ENCODE results near the gene FRMD4A.

DNA sequence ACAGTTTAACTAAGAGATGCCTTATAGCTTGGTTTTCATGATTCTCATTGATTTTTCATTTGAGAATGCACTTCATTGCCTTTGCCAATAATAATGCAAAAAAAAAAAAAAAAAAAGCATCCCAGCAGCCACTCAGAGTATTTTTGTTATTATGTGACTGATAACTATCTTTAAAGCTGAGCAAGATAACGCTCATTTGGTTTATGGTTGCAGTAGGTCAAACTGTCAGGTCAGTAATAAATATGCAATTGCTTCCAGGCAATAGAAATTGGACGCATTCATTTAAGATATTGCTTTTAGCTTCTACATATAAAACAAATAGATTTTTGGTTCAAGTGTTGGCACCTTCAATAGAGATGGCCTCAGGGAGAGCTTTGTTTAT is 528.8 kb downstream of the FRMD4A start:
- TF ChIP-seq, protein P1, sequence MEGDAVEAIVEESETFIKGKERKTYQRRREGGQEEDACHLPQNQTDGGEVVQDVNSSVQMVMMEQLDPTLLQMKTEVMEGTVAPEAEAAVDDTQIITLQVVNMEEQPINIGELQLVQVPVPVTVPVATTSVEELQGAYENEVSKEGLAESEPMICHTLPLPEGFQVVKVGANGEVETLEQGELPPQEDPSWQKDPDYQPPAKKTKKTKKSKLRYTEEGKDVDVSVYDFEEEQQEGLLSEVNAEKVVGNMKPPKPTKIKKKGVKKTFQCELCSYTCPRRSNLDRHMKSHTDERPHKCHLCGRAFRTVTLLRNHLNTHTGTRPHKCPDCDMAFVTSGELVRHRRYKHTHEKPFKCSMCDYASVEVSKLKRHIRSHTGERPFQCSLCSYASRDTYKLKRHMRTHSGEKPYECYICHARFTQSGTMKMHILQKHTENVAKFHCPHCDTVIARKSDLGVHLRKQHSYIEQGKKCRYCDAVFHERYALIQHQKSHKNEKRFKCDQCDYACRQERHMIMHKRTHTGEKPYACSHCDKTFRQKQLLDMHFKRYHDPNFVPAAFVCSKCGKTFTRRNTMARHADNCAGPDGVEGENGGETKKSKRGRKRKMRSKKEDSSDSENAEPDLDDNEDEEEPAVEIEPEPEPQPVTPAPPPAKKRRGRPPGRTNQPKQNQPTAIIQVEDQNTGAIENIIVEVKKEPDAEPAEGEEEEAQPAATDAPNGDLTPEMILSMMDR (IDR thresholded peaks at IDR 0.05) = no peak
- TF ChIP-seq POLR2A (IDR thresholded peaks at IDR 0.05) = no peak
